Epidermal melanocyte (primary cell): ENCODE results near the gene IKBKE.

Experiments used
- DNase-seq: peaks from one replicate; pipeline ENCODE4 v3.0.0; 2011; ENCODE audit warnings: low spot score; ENCODE audit not compliant: insufficient read length

IKBKE gene

GRCh38 chr1:206469933-206470691 is at the start of gene IKBKE:
IKBKE (plus strand) TSS chr1:206470476; CDS start chr1:206473228, 2,752 bp downstream.
- peak; percentile 90 for DNase-seq

DNA sequence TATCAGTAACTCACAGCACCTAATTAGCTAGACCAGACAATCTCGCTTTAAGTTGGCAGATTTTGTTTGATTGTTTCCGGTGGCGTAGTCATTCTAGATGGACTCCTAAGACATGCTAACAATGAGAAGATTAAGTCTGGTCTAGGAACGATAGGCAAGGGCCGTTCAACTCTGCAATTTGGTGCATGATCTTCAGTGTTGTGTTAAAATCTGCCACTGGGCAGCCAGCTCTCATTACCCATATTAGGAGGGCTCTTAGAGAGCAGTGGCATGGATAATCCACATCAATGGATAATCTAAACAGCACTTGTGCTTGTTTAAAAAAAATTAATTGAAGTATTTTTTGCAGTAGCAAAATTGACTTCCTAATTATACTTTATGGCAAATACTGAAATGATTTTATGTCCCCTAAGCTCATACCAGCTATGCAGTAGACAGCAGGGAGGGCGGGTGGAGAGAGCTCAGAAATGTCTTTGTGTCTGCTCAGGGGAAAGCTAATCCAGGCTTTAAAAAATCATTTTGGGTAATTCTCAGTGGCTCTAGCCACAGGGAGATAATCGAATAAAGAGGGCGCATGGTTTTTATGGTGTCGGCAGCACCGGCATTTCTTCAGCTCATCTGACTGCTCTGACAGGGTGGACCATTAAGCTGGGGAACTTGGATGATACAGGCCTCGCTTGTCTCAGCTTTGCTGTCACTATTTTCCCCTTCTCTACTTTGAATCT is 48.5 kb upstream of the IKBKE start:
- no peak for DNase-seq

- DNase-seq, result no peak
These were observed 47.8 kb upstream of the IKBKE start for GRCh38 chr1:206422525-206422924.

- DNase-seq, result no peak
These were observed 43.0 kb upstream of the IKBKE start for GRCh38 chr1:206427291-206427690.

DNA sequence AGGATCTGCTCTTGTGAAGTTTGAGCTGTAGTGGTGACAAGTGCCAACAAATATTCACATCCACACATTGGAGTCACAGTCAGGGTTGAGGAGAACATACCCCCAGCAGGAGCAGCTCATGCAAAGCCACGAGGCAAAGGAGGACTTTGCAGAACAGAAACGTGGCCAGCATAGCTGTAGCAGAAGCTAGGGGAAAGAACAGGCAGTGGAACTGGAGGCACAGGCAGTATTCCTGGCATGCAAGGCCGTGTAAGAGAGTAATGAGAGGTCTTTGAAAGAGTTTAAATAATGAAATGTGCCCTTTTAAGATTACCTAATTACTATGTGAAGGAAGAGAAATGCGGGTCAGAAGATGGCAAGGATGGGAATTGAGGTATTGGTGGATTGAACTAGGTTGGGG is 40.9 kb upstream of the IKBKE start:
- DNase-seq, result no peak

DNA sequence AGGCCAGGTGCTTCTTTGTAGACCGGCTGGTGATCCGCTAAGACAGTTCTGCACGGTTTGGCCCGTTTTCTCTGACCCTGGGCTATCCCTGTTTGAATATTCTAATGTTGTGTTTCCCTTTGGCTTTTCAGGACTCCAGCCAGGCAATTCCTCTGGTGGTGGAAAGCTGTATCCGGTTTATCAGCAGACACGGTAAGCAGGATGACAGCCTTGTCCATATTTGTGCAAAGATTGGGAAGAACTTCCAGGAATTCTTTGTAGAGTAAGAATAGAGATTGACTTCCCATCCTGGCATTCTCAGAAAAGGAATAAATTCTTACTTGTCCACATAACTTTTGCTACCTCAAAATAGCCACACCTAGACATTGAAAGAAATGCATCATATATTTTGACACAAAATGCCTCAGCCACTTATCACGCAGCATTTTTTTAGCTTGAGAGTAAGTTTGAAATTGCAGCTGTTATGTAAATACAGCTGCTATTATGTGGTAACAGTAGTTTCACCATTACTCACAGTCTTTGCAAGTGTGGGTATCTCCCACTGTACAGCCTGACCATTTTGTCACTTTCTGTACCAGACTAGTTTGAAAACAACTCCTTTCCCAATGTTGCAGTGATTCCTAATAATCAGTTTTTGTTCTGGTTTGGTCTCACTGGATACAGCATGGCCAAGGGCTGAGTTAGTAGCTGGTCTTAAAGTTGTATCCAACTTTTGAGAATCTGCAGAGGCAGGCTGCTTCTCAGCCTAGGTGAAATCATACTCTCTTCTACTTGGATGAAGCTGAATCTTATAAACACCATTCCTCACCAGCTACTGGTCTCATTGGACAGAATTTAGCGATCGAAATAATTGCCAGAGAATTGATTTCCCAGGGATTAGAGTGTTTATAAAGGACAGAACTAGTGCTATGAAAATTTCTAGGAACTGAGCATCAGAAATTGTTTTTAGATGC is 40.0 kb upstream of the IKBKE start:
- DNase-seq, result no peak

GRCh38 chr1:206435445-206435844 is 34.8 kb upstream of the IKBKE start:
- no peak for DNase-seq

- DNase-seq, result no peak
These were observed 31.7 kb upstream of the IKBKE start for GRCh38 chr1:206438554-206438953.

GRCh38 chr1:206439205-206439604 is 31.1 kb upstream of the IKBKE start:
- no peak for DNase-seq

DNA sequence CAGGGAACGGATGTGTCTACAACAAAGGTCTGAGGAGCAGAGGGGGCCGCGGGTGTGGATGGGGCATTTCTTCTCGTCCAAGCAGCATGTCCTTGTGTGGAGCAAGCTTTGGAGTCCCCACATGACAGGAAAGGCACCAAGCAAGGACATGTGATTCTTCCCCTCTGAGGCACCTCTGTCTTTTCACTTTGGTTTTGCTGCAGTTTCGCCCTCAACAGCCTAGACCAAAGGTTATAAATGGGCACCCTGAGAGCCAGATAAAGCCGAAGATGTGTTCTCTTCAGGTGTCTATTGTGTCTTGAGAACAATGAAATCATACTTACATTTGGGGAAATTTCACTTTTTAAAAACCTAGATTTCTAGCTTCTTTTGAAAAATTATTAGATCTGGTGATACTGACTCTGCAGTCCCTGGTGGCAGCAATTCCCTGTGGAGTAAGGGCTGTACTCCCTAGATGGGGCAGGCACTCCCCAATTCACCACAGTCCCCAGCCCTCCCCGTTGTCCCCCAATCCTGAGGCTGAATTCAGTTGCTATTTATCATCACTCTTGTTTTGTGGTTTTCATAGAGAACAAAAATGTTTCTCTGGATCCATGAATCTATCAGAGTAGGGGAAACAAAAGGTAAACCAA is 28.8 kb upstream of the IKBKE start:
- DNase-seq, result no peak

- DNase-seq, result no peak
These were observed 28.2 kb upstream of the IKBKE start for GRCh38 chr1:206442101-206442500.

GRCh38 chr1:206445116-206445515 is 25.2 kb upstream of the IKBKE start:
- DNase-seq, result no peak

- no peak for DNase-seq
These were observed 24.3 kb upstream of the IKBKE start for GRCh38 chr1:206445911-206446356.

GRCh38 chr1:206446688-206447421 is 23.4 kb upstream of the IKBKE start:
- no peak for DNase-seq

DNA sequence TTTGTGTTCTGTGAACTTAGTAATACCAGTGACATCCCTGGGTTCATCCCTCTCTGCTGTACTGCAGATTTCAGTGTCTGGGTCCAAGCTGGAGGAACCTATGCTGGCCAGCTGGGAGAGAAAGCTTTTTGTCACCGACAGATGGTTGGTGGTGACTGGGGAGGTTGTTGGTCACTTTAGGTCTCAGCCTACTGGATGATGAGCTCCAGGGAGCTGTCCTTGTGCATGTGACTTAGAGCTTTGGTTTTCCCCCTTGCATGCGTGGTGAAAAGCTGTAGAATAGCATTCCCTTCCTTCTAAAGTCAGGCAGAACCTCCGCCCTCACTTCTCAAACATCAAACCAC is 22.9 kb upstream of the IKBKE start:
- no peak for DNase-seq

GRCh38 chr1:206447792-206448191 is 22.5 kb upstream of the IKBKE start:
- DNase-seq, result no peak

GRCh38 chr1:206448471-206448870 is 21.8 kb upstream of the IKBKE start:
- no peak for DNase-seq

- no peak for DNase-seq
These were observed 20.7 kb upstream of the IKBKE start for GRCh38 chr1:206449565-206449964.

DNA sequence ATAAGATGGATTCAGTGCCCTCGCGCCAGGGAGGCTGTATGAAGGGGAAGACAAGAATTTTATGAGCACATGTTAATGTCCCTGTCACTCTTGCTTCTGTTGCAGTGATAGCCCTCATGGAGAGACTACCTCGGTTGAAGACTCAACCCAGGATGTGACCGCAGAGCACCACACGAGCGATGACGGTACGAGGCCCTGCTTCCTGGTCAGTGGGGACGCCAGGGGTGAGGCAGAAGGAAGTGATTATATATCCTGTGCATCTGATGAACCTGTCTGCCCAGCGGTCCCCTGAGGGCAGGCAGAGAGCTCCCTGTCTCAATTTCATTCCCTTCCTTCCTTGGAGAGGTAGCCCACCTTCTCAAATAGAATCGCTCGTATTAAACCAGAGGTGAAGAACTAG is 20.0 kb upstream of the IKBKE start:
- DNase-seq, result no peak

DNA sequence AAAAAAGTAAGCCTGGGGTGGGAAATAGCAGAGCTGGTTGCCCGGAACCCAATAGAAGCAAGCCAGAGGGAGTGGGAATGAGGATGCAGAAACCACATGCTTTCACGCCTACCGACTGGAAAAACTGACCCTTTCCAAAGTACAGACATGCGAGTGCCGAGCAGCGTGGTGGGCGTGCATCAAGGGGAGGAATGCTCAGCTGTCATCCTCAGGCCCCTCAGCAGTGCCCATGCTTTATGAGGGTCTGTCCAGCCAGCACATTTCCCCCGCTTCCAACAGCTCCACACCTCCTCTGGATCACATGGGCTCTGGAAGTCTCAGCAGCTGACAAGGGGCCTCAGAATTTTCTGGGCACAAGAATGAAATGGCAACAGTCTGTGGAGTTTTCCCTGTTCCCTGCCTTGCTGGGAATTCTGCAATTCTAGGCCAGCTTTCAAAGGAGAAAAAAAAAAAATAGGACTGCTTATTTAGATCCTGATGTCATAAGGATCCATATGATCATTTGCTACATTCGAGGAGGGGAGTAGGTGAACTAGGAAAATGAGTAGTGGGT is 19.1 kb upstream of the IKBKE start:
- no peak for DNase-seq
